ENCODE data around the gene TTLL5. TPM values are rescaled to one million over a fixed set of nuclear protein-coding genes. Genes with fewer than 3 reads are reported as not detected.

Gene TTLL5
- total RNA-seq, 1 donor from 2014 or later = 17.3 TPM

DNA sequence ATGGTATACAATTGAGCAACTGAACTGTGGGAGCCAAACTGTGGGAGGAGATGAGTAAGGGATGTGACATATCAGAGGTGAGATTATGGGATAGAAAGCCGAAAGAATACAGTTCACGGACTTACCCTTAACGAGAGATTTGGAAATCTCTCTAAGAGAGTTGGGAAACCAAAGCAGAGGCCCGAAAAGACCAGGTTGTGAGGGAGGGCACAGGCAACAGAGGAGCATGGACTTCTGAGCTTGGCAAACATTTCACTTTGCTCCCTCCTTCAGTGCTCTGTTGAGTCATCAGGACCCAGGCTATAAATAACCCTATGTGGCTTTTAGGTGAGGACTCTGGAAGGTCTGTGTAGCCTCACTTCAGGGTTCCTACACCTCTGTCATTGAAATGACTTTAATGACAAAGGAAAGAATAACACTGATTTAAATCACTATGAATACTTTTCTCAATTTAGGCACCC lies 200.1 kb downstream of the TTLL5 start:
- no peak for DNase-seq (ENCODE audit: low spot score)

- no peak for DNase-seq (ENCODE audit: low spot score)
These were observed 202.2 kb downstream of the TTLL5 start for GRCh38 chr14:75863221-75863620.

GRCh38 chr14:75864352-75864751 lies 203.3 kb downstream of the TTLL5 start:
- DNase-seq (ENCODE audit: low spot score) = no peak

- DNase-seq (ENCODE audit: low spot score) = no peak
These were observed 204.5 kb downstream of the TTLL5 start for GRCh38 chr14:75865531-75865930.

DNA sequence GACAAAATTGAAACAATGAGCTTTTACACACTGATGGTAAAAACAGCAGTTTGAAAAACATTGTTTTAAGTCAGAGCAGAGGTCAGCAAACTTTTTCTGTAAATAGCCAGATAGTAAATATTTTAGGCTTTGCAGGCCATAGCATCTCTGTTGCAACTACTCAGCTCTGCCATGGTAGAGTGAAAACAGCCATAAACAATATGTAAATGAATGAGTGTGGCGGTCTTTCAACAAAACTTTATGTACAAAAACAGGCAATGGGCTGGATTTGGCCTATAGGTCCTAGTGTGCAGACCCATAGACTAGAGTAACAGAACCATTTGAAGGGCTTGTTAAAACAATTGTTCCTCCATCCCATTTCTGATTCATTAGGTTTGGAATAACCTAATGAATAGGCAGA lies 205.9 kb downstream of the TTLL5 start:
- no peak for DNase-seq (ENCODE audit: low spot score)

GRCh38 chr14:75871181-75871880 lies 210.3 kb downstream of the TTLL5 start:
- DNase-seq (ENCODE audit: low spot score) = no peak

DNA sequence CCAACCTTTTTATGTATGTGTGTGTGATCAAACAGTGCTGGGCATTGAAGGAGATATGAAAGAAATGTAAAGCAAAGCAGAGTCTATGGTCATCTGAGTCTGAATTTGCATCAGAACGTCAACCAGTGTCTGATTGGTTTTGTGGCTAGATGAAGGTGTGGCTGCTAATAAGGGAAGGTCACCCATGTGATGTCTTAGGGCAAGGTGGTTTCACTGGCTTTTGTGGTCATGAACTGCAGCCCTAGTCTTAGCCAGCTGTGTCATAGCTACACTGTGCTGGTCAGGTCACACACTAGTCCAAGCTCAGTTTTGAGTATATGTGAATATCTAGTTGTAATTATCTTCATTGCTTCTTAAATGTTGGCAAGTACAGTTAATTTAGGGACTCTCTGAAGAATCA lies 214.9 kb downstream of the TTLL5 start:
- DNase-seq (ENCODE audit: low spot score) = no peak

DNA sequence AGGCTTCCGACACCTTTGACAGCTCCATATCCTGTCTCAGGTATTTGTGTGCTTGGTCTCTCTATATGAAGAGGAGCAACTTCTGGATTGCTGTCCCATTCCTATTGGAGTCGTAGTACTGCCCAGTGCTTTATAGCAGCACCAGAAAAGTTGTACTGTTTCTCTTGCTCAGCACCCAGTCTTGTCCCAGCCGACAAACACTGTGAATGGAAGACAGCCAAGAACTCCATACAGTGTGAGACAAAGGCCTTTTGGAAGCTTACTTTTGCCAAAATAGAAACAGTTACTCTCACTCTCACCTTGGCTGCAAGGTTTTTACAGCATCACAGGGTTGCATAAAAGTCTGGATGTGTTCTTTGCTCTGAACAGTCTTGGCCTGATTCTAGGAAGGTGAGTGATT lies 215.5 kb downstream of the TTLL5 start:
- DNase-seq (ENCODE audit: low spot score) = no peak

- no peak for DNase-seq (ENCODE audit: low spot score)
These were observed 216.2 kb downstream of the TTLL5 start for GRCh38 chr14:75877292-75877691.

DNA sequence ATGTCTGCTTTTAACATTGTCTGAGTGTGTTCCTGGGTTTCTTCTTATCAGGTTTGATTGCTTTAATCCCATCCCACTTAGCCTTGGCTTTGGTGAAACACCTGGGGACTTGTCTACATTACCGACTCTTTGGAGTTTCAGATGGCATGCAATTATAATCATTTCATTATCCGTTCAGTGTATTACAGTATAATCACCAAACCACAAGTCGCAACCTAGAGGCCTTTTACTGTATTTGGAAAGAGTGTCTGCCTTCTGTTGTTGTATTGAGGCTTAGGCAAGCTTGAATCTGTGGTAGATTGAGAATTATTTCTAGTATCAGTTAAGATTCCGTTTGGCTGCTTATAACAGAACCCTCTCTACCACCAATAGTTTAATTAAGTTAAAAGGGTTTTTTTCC lies 216.8 kb downstream of the TTLL5 start:
- DNase-seq (ENCODE audit: low spot score) = no peak

DNA sequence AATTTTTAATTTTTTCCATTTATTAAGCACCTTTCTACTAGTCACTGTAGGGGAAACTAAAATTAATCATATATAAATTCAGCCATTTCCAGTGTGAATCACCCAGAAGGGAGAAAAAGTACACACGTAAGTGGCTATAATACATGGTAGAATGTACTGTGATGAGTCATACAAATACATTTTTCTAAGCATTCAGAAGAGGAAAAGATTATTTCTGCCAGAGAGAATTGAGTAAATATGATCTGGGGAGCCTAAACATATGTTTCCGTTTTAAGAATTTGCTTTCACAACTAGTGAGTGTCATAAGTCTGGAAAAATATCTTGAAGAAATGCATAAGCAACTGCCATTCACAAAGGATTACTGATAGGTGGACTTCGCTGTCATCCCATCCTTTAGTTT lies 218.0 kb downstream of the TTLL5 start:
- DNase-seq (ENCODE audit: low spot score) = no peak

GRCh38 chr14:75880512-75880911 lies 219.5 kb downstream of the TTLL5 start:
- DNase-seq (ENCODE audit: low spot score) = no peak

DNA sequence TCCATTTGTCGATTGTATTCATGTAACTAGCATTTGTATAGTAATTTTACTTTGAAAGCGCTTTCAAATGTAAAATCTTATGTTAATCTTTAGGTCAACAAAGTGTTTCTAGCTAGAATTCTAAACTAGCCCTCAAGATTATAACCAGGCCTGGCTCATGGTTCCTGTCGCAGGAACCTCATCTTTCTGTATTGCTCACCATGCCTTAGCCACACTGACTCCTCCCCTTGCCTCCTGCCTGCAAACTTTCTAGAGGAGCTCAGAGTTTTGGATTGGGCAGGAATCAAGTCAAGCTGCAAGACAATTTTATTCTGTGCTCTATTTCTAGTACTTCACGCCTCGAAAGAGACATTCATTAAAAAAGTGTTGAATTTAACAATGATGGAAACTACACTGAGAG lies 220.9 kb downstream of the TTLL5 start:
- no peak for DNase-seq (ENCODE audit: low spot score)

DNA sequence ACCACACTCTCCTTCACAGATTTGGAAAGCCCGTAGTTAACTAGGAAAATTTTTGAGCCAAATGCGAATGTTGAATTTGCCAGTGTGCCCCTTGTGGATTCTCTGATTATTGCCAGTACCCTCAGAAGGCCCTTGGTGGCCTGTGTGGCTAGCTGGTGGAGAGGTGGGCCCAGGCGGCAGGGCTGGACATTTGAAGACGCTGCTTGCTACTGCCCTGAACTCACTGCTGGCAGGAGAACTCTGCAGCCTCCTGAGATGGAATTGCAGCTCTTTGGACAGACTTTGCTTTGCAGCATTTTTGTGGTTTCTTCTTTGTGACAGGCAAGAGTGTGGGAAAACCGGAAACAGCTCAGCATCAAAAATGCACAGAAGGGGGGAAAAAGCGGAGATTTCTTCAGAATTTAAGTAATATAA lies 223.2 kb downstream of the TTLL5 start:
- DNase-seq (ENCODE audit: low spot score) = no peak

DNA sequence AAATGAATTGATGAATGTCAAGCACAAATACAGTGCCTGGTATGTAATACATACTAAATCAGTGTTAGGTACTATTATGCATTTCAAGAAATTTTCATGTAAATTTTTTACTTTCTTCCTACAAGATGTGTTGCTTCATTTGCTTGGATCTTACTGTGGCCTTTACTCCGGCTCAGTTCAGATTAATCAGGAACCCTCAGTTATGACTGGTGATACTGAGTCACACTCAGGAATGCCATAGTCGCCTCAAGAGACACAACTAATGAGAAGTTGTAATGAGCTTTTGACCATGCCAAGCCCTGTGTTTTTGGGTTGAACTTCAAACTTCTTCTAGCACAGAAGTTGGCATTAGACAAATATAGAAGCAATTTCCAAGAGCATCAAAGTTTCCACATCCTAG lies 224.8 kb downstream of the TTLL5 start:
- DNase-seq (ENCODE audit: low spot score) = no peak

GRCh38 chr14:75886636-75887348 lies 225.7 kb downstream of the TTLL5 start:
- no peak for DNase-seq (ENCODE audit: low spot score)

- no peak for DNase-seq (ENCODE audit: low spot score)
These were observed 227.9 kb downstream of the TTLL5 start for GRCh38 chr14:75888945-75889344.

- no peak for DNase-seq (ENCODE audit: low spot score)
These were observed 235.3 kb downstream of the TTLL5 start for GRCh38 chr14:75896341-75896740.

GRCh38 chr14:75904311-75904710 lies 243.3 kb downstream of the TTLL5 start:
- DNase-seq (ENCODE audit: low spot score) = no peak

- no peak for DNase-seq (ENCODE audit: low spot score)
These were observed 244.3 kb downstream of the TTLL5 start for GRCh38 chr14:75905147-75905904.

DNA sequence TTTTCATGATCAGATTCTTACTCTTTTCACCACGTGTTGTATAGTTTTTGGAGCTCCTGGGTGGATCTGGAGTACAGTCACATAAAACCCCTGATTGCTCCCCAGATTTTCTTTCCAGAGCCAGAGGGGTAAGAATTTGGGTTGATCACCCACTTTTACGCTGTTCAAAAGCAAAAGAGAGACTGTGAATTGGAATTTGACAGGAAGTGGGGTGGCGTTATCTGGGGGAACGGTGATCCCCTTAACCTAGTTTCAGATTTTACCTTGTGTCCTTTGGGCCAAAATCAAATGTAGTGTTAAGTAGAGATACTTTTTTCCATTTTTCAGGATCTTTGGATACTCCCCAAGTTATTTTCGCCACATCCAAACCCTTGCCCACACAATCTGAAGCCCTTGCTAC lies 245.2 kb downstream of the TTLL5 start:
- DNase-seq (ENCODE audit: low spot score) = no peak

- no peak for DNase-seq (ENCODE audit: low spot score)
These were observed 245.7 kb downstream of the TTLL5 start for GRCh38 chr14:75906680-75907280.
